GM10266 (cell line): ENCODE measurements around the gene WDR35.

Experiments
- DNase-seq: peaks from one replicate; pipeline ENCODE4 v3.0.0; 2012; ENCODE audit errors: extremely low spot score
- TF ChIP-seq, protein P1 (sequence below): IDR thresholded peaks from 2 replicates; pipeline ENCODE4 v1.5.1; 2012; ENCODE audit warnings: mild to moderate bottlenecking, low read depth; ENCODE audit not compliant: control insufficient read depth, insufficient read depth; ENCODE audit errors: missing control alignments

The WDR35 gene

DNA sequence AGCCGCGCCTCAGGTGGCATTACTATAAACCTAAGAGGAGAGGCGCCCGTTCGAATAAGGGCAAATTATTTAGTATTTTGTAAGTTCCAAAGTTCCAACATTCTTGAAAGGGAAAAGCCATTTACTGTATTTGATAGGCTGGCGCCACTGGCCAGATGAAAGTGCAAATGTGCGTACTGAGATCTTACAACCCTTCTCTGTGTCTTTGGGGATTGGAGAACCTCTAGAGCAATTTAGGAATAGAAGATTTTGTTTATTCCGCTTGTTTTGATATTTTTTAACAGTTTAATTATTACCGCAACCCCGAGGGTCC, 467 bp upstream of the WDR35 start:
- TF ChIP-seq, protein P1, sequence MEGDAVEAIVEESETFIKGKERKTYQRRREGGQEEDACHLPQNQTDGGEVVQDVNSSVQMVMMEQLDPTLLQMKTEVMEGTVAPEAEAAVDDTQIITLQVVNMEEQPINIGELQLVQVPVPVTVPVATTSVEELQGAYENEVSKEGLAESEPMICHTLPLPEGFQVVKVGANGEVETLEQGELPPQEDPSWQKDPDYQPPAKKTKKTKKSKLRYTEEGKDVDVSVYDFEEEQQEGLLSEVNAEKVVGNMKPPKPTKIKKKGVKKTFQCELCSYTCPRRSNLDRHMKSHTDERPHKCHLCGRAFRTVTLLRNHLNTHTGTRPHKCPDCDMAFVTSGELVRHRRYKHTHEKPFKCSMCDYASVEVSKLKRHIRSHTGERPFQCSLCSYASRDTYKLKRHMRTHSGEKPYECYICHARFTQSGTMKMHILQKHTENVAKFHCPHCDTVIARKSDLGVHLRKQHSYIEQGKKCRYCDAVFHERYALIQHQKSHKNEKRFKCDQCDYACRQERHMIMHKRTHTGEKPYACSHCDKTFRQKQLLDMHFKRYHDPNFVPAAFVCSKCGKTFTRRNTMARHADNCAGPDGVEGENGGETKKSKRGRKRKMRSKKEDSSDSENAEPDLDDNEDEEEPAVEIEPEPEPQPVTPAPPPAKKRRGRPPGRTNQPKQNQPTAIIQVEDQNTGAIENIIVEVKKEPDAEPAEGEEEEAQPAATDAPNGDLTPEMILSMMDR: no peak
- DNase-seq: no peak

DNA sequence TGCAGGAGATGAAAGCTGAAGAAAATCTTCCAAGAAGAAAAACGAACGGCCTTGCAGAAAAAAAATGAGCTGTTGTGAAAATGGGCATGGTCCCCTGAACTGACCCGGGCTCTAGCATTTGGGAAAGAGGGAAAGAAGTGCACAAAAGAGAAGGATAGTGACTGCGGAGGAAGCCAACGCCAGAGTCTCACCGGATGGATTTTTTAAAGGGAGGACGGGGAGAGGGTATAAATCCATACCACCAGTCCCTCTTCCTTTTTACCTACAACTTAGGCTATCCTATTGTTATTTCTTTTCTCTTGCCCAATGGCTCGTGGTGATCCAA, 601 bp downstream of the WDR35 start:
- DNase-seq: no peak
- TF ChIP-seq, protein P1: no peak

DNA sequence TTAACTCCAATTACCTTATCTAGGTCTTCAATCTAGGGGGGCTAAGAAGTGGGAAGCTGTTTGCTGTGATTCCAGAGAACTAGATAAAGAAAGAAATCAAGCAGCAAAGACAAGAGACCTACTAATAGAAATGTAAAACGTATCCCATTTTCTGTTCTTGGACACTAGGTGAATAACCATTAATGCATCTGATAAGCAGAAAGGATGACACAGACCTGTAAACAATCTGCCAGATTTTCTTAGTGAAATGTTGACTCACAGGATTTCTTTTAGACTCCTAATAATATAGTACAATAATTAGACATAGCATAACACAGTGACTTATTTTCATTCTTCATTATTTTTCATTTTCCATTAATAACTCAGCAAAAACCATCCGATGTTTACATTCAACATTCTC, 1.3 kb downstream of the WDR35 start:
- DNase-seq: no peak
- TF ChIP-seq, protein P1: no peak

DNA sequence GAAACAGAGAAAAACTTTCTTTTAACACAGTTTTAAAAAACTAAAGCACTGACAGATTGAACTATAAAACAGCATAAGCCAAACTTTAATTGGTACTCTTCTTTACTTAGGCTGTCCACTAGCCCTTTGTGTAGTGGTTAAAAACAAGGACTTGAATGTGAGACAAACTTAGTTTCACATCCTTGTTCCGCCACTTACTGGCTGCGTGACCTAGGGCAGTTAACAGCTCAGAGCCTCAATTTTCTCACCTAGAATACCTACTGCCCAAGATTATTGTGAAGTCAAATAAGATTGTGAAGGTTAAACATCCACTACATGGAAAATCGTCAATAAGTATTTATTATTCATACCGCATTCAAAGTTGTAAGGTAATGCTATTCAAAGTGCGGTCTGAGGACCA, 2.0 kb downstream of the WDR35 start:
- TF ChIP-seq, protein P1: no peak
- peak; percentile 52 for DNase-seq

DNA sequence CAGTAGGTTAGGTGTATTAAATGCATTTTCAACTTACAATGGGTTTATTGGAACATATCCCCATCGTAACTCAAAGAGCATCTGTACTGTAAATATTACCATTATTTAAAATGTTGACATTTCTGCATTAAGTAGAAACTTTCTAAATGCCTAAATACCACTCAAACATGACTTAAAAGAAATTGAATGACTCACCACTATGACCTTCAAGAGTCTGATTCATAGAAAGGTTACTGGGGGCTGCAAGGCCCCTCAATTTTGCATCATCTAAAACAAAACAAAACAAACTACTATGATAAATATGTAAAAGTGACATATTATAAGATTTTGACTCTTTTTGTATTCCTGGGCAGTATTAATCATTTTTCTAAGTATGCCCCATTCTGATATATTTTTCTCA, 7.6 kb downstream of the WDR35 start:
- TF ChIP-seq, protein P1: no peak
- no peak for DNase-seq

DNA sequence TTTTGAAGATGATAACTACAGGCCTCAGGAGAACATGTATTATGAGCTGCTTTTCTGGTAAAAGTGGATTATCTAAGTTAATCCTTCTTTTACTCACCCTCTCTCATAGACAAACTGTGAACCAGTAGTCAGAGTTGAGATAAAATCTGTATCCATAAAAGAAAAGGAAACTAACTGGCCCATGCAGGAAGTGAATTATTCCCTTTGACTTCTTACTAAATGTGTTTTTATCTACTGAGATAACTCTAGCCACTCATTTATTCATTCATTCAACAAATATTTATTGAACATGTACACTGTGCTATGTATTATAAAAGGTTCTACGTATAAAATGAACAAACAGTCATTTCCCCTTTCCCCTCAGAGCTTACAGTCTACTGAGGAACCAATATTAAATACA, 10.0 kb downstream of the WDR35 start:
- DNase-seq: no peak
- TF ChIP-seq, protein P1: no peak

DNA sequence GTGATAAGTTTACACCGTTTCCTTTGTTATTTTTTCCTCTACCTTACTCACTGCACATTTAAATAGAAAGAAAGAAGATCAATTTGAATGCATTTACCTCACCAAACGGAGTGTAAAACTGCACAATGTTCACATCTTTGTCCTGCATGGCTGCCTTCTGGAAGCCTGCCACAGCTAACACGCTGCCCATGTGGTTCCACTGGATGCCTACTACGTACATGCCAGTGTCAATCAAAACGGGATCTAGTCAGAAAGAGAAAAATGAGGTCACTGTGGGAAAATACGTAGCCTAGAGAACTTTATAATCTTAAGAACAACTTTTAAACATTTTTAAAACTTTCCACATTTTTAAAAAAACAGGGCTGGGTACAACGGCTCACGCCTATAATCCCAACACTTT, 16.4 kb downstream of the WDR35 start:
- no peak for DNase-seq
- TF ChIP-seq, protein P1: no peak

DNA sequence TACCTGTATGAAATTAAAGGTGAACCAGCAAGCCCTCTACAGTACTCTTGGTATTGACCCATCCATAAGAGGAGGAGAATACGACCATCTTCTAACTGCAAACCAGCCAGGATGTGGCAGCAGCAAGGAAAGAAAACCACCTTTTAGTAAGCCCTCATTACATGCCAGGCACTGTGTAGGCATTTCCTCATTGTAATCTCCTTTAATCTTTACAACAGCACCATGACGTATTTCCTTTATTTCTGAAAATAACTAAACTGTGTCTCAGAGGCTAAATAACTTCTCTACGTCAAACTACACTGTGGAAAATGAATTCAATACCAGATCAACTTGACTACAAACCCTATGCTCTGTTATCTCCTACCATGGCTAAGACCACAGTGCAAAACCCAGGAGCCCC, 18.2 kb downstream of the WDR35 start:
- TF ChIP-seq, protein P1: no peak
- no peak for DNase-seq
